Fibroblast of lung (primary cell): ENCODE measurements around the gene C11orf24. TPM values are rescaled to one million over a fixed set of nuclear protein-coding genes. Genes with fewer than 3 reads are reported as not detected.
A peak's percentile ranks its signal among the peaks of the same experiment; 100 is the strongest.

Experiments used
- DNase-seq, 2 donors: peaks; one replicate each; pipeline versions ENCODE4 v3.0.0 to v3.0.0-alpha.2; 2010; ENCODE audit warnings: low read depth in 2 of 2
- H2AFZ ChIP-seq: 2 replicates; pipeline ENCODE4 v1.5.1; 2012; ENCODE audit warnings: low read length, control low read depth, inconsistent platforms
- H3K27ac ChIP-seq: 2 replicates; pipeline ENCODE4 v1.5.1; 2011; ENCODE audit warnings: low read length, control low read depth; ENCODE audit not compliant: insufficient read depth
- H3K27me3 ChIP-seq: 2 replicates; pipeline ENCODE4 v1.5.1; 2011; ENCODE audit warnings: mild to moderate bottlenecking, low read length; ENCODE audit not compliant: control insufficient read depth, insufficient read depth
- H3K36me3 ChIP-seq: 2 replicates; pipeline ENCODE4 v1.5.1; 2011; ENCODE audit warnings: low read length; ENCODE audit not compliant: control insufficient read depth, insufficient read depth
- H3K4me1 ChIP-seq: 2 replicates; pipeline ENCODE4 v1.5.1; 2011; ENCODE audit warnings: low read length; ENCODE audit not compliant: control insufficient read depth, insufficient read depth; ENCODE audit errors: extremely low read depth
- H3K4me2 ChIP-seq: 2 replicates; pipeline ENCODE4 v1.5.1; 2011; ENCODE audit warnings: low read length, control low read depth; ENCODE audit not compliant: insufficient read depth; ENCODE audit errors: extremely low read depth
- H3K4me3 ChIP-seq, 4 experiments: fragments of 200-600 bp in 1 of 4; sonication (generic) in 1 of 4; replicated peaks in 1 of 4; 2 replicates each; pipeline ENCODE4 v1.5.1; 2011 to 2016; ENCODE audit warnings: low read length in 4 of 4, low read depth in 3 of 4, mild to moderate bottlenecking in 3 of 4, control low read depth in 2 of 4, inconsistent platforms in 1 of 4, mixed read lengths in 1 of 4; ENCODE audit not compliant: insufficient read depth in 1 of 4; ENCODE audit errors: control extremely low read depth in 1 of 4
- H3K79me2 ChIP-seq: 2 replicates; pipeline ENCODE4 v1.5.1; 2012; ENCODE audit warnings: mild to moderate bottlenecking, low read length, inconsistent platforms; ENCODE audit not compliant: control insufficient read depth, insufficient read depth
- H3K9ac ChIP-seq: 2 replicates; pipeline ENCODE4 v1.5.1; 2011; ENCODE audit warnings: mild to moderate bottlenecking, low read length, control low read depth; ENCODE audit not compliant: insufficient read depth
- H3K9me3 ChIP-seq: 2 replicates; pipeline ENCODE4 v1.5.1; 2012; ENCODE audit warnings: low read depth, low read length; ENCODE audit not compliant: control insufficient read depth, insufficient read depth
- H4K20me1 ChIP-seq: 2 replicates; pipeline ENCODE4 v1.5.1; 2011; ENCODE audit warnings: low read length; ENCODE audit not compliant: control insufficient read depth, insufficient read depth; ENCODE audit errors: extremely low read depth
- CTCF ChIP-seq, 2 donors: IDR thresholded peaks in 1 of 2; conservative IDR thresholded peaks in 1 of 2; 1 replicate in 1 of 2; 2 replicates in 1 of 2; pipeline ENCODE4 v1.5.1; 2011 to 2012; ENCODE audit warnings: low read length in 2 of 2, control low read depth in 1 of 2, inconsistent platforms in 1 of 2, low read depth in 1 of 2, mild to moderate bottlenecking in 1 of 2
- EZH2 ChIP-seq: IDR thresholded peaks from 2 replicates; pipeline ENCODE4 v1.5.1; 2012; ENCODE audit warnings: low read length, control low read depth, mild to moderate bottlenecking; ENCODE audit errors: missing control alignments
- polyA plus RNA-seq, 2 donors: library from polyadenylated mRNA; depleted of rRNA in 1 of 2; stranded (reverse) in 1 of 2; unstranded in 1 of 2; fragments of >200 nt; gene quantifications; 2 replicates each; pipeline ENCODE4 v1.2.1, GENCODE V29; 2011 to 2012; ENCODE audit warnings: missing spikeins in 1 of 2
- total RNA-seq: library from RNA; depleted of rRNA; stranded (reverse); fragments of >200 nt; gene quantifications from 2 replicates; pipeline ENCODE4 v1.2.1, GENCODE V29; 2014

Gene C11orf24
- total and polyA plus RNA-seq, 2 donors (not counting 1 experiment from before 2014, with no cell fraction given), result 25.4 to 45.6 TPM

- no peaks in the 10 kb centered on the region for H3K36me3 ChIP-seq
- no peaks in the 10 kb centered on the region for H3K79me2 ChIP-seq
- no peaks in the 10 kb centered on the region for H3K9me3 ChIP-seq
- H3K4me1 ChIP-seq, result peaks cover 2% of the 10 kb centered on the region
- no peak overlapping the region for H2AFZ ChIP-seq
- peak overlapping the region in 1 of 4 experiments; percentile 45 for H3K4me3 ChIP-seq
- no peak for DNase-seq
- H3K4me2 ChIP-seq, result no peak overlapping the region
- no peak overlapping the region for H3K27ac ChIP-seq
- H3K9ac ChIP-seq, result no peak overlapping the region
- TF ChIP-seq CTCF (conservative IDR thresholded peaks at IDR 0.05 in 1 of 2, IDR thresholded peaks at IDR 0.05 in 1 of 2; ENCODE audit: low read depth in 1 of 2, low read length in 2 of 2) (no peak), EZH2 (no peak)
- H4K20me1 ChIP-seq, result no peaks in the 10 kb centered on the region
- H3K27me3 ChIP-seq, result no peaks in the 10 kb centered on the region
Observed at GRCh38 chr11:68311160-68312116, 39.7 kb upstream of the C11orf24 start.

DNA sequence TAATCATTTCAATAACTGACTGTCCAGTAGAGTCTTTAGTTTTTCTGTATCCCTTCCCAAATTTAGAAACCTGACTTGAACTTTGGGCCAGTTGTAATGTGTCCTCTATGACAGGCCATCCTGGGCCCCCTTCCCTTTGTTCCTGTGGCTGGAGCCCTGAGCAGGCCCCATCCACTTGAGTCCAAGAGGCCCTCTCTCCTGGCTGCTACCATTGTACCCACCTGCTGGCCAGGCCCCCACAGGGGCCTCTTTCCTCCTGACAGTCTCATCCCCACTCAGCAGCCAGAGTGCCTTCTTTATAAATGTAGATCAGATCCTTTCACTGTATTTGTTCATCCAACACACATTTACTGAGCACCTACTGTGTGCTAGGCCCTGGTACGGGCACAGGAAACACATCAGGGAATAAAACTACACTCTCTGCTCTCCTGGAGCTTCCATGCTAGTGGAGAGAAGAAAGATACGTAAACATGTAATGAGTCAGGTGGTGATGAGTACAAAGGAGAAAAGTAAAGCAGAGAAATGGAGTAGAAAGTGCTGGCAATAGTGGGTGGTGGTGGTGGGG is 37.9 kb upstream of the C11orf24 start:
- H3K79me2 ChIP-seq, result no peaks in the 10 kb centered on the region
- TF ChIP-seq CTCF (conservative IDR thresholded peaks at IDR 0.05 in 1 of 2, IDR thresholded peaks at IDR 0.05 in 1 of 2; ENCODE audit: low read depth in 1 of 2, low read length in 2 of 2) (no peak), EZH2 (no peak)
- no peak overlapping the region for H3K4me2 ChIP-seq
- H3K4me1 ChIP-seq, result peaks cover 2% of the 10 kb centered on the region
- H4K20me1 ChIP-seq, result no peaks in the 10 kb centered on the region
- H3K4me3 ChIP-seq, result no peak overlapping the region
- no peak overlapping the region for H2AFZ ChIP-seq
- H3K36me3 ChIP-seq, result no peaks in the 10 kb centered on the region
- H3K9ac ChIP-seq, result no peak overlapping the region
- H3K27me3 ChIP-seq, result no peaks in the 10 kb centered on the region
- no peak for DNase-seq
- H3K27ac ChIP-seq, result no peak overlapping the region
- H3K9me3 ChIP-seq, result no peaks in the 10 kb centered on the region

- Histone ChIP-seq H3K36me3 (no peaks in the 10 kb centered on the region), H3K27ac (no peak overlapping the region)
Observed at GRCh38 chr11:68308068-68308467, 36.3 kb upstream of the C11orf24 start.

More at GRCh38 chr11:68308068-68308467, 36.3 kb upstream of the C11orf24 start:
- no peaks in the 10 kb centered on the region for H3K27me3 ChIP-seq
- H4K20me1 ChIP-seq, result no peaks in the 10 kb centered on the region
- no peak overlapping the region for H3K9ac ChIP-seq
- no peak overlapping the region for H3K4me3 ChIP-seq
- H3K79me2 ChIP-seq, result no peaks in the 10 kb centered on the region
- H3K9me3 ChIP-seq, result no peaks in the 10 kb centered on the region
- no peak overlapping the region for H2AFZ ChIP-seq
- no peaks in the 10 kb centered on the region for H3K4me1 ChIP-seq
- TF ChIP-seq CTCF (conservative IDR thresholded peaks at IDR 0.05 in 1 of 2, IDR thresholded peaks at IDR 0.05 in 1 of 2; ENCODE audit: low read depth in 1 of 2, low read length in 2 of 2) (no peak), EZH2 (no peak)
- DNase-seq, result no peak
- no peak overlapping the region for H3K4me2 ChIP-seq
